ENCODE results near the gene MAN1B1.

Gene MAN1B1

DNA sequence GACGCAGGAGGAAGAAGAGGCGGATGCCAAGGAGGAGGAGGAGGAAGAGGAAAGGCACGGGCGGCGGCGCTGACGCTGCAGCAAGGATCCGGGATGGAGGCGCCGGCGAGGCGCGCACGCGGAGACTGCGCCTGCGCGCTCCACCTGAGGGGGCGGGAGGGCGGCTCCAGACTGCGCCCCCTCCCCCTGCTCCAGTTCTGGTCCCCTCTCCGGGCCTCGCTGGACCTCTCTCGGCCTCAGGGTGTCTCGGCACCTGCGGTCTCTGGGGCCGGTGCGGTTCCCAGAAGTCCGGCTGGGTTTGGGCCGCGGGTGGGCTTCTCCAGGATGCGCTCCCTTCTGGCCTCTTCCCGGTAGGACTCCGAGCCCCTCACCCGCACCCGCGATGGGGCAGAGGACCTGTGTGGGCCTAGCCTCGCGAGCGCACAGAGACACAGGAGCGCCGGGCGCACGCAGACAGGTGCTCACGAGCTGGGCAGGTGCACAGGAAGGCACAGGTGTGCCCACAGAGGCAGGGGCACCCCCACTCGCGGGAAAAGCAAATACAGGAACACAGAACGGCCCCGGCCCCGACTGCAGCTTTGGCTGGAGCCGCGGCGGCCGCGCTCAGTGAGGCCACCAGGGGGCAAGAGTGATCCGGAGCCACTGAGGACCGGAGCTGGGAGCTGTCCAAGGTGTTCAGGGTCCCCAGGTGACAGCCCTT is 40.5 kb upstream of the MAN1B1 start, which contains the start of gene NPDC1:
NPDC1 (minus strand) TSS at position 90 of the 700 bp plus-strand sequence. CDS start 188 bp downstream, outside the sequence.
- DNase-seq (ENCODE audit: low read depth in 1 of 2, low spot score in 1 of 2), result peak in 1 of 2 experiments; percentile 81
- no peak within 1 kb of the TSS for H3K27ac ChIP-seq (replicated peaks)
- TF ChIP-seq POLR2AphosphoS5 (IDR thresholded peaks at IDR 0.05; ENCODE audit: low read depth), result no peak
- TF ChIP-seq, protein P1, sequence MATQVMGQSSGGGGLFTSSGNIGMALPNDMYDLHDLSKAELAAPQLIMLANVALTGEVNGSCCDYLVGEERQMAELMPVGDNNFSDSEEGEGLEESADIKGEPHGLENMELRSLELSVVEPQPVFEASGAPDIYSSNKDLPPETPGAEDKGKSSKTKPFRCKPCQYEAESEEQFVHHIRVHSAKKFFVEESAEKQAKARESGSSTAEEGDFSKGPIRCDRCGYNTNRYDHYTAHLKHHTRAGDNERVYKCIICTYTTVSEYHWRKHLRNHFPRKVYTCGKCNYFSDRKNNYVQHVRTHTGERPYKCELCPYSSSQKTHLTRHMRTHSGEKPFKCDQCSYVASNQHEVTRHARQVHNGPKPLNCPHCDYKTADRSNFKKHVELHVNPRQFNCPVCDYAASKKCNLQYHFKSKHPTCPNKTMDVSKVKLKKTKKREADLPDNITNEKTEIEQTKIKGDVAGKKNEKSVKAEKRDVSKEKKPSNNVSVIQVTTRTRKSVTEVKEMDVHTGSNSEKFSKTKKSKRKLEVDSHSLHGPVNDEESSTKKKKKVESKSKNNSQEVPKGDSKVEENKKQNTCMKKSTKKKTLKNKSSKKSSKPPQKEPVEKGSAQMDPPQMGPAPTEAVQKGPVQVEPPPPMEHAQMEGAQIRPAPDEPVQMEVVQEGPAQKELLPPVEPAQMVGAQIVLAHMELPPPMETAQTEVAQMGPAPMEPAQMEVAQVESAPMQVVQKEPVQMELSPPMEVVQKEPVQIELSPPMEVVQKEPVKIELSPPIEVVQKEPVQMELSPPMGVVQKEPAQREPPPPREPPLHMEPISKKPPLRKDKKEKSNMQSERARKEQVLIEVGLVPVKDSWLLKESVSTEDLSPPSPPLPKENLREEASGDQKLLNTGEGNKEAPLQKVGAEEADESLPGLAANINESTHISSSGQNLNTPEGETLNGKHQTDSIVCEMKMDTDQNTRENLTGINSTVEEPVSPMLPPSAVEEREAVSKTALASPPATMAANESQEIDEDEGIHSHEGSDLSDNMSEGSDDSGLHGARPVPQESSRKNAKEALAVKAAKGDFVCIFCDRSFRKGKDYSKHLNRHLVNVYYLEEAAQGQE (IDR thresholded peaks at IDR 0.05; ENCODE audit: insufficient replicate concordance, low read depth), result peak; percentile 97
- TF ChIP-seq SPI1 (IDR thresholded peaks at IDR 0.05; ENCODE audit: borderline replicate concordance, low read depth), result peak; percentile 36; the same call in 1 of the 2 replicates
- no peak for TF ChIP-seq GABPA (IDR thresholded peaks at IDR 0.05; ENCODE audit: low read depth)
- TF ChIP-seq, protein P2, sequence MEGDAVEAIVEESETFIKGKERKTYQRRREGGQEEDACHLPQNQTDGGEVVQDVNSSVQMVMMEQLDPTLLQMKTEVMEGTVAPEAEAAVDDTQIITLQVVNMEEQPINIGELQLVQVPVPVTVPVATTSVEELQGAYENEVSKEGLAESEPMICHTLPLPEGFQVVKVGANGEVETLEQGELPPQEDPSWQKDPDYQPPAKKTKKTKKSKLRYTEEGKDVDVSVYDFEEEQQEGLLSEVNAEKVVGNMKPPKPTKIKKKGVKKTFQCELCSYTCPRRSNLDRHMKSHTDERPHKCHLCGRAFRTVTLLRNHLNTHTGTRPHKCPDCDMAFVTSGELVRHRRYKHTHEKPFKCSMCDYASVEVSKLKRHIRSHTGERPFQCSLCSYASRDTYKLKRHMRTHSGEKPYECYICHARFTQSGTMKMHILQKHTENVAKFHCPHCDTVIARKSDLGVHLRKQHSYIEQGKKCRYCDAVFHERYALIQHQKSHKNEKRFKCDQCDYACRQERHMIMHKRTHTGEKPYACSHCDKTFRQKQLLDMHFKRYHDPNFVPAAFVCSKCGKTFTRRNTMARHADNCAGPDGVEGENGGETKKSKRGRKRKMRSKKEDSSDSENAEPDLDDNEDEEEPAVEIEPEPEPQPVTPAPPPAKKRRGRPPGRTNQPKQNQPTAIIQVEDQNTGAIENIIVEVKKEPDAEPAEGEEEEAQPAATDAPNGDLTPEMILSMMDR (IDR thresholded peaks at IDR 0.05; ENCODE audit: insufficient read depth, low read length), result peak; percentile 79
- peaks cover 42% of the 10 kb centered on the region for H3K27me3 ChIP-seq (ENCODE audit: insufficient read depth, poor library complexity, severe bottlenecking)
- H3K4me3 ChIP-seq (replicated peaks; ENCODE audit: insufficient read depth, low read length), result no peak within 1 kb of the TSS; the same call in 1 of the 2 replicates

DNA sequence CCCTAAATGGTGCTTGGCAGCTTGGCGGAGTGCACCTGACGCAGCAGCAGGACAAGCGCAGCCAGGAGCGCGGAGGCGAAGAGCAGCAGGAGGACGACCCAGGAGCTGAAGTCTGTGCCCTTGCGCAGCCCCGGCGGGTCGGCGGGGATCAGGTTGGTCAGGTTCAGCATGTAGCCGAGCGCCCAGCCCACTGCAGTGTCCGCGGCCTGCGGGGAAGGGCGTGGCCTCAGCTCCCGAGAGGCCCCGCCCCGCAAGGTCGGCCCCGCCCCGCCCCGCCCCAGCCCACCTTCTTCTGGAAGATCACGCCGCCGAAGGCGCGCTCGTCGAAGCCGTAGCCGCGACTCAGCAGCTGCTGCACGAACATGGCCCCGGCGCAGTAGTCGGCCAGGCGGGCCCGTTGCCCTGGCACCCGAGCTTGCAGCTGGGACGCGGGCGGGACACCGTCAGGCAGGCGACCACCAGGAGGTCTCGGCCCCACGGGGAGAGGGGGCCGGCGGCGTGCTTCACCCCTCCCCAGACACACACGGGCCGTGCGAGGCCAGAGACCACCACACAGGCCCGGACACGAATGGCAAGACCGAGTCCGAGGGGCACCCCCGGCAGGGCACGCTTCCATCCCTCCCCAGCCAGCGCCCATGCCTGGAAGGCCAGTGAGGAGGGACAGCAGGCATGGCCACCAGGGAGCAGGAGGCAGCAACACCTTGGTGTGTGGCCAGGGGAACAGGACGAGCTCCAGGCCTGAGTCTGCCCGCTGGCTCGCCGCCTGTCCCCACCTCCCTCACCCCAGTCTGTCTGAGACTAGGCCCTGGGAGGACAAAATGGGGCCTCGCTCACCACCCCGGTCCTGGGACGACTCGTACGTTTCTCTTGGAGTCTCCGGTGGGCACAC is 37.9 kb upstream of the MAN1B1 start:
- Histone ChIP-seq H3K4me3 (replicated peaks; ENCODE audit: insufficient read depth, low read length) (no peak overlapping the region), H3K27ac (replicated peaks) (no peak overlapping the region), H3K27me3 (ENCODE audit: insufficient read depth, poor library complexity, severe bottlenecking) (peaks cover 56% of the 10 kb centered on the region)
- no peak for DNase-seq (ENCODE audit: low read depth in 1 of 2, low spot score in 1 of 2)
- TF ChIP-seq SPI1 (IDR thresholded peaks at IDR 0.05; ENCODE audit: borderline replicate concordance, low read depth) (no peak), GABPA (IDR thresholded peaks at IDR 0.05; ENCODE audit: low read depth) (no peak), POLR2AphosphoS5 (IDR thresholded peaks at IDR 0.05; ENCODE audit: low read depth) (no peak)
- TF ChIP-seq, protein P2 (IDR thresholded peaks at IDR 0.05; ENCODE audit: insufficient read depth, low read length), result no peak
- TF ChIP-seq, protein P1 (IDR thresholded peaks at IDR 0.05; ENCODE audit: insufficient replicate concordance, low read depth), result no peak

DNA sequence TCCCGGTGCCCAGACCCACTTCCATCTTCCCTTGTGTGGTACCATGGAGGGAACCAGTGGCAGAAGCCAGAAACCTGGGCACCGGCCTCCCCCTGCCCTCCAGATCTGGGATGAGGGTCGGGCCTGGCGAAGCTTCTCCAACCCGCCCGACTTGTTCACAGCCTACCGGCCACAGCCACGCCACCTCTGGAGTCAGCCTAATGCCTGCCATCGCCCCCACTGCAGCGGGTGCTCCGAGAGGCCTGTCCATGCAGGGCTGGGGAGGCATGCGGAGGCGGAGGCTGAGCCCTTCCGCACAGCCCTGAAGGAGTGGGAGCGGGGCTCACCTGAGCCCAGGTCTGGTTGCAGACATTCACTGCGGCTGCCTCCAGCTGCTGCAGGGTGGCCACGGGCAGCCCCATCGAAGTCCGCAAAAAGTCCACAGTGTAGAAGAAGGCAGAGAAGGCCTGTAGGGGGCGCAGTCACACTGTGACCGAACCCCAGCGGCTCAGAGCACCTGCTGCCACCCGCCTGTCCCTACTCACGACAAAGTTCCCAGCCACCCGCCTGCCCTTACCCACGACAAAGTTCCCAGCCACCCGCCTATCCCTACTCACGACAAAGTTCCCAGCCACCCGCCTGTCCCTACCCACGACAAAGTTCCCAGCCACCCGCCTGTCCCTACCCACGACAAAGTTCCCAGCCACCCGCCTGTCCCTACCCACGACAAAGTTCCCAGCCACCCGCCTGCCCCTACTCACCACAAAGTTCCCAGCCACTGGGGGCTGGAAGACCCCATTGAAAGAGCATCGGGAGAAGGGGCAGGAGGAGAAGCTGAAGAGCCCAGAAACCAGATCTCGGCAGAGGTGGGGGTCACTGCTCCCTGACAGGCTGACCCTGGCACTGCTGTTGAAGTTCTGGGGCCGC is 37.0 kb upstream of the MAN1B1 start:
- Histone ChIP-seq H3K27me3 (ENCODE audit: insufficient read depth, poor library complexity, severe bottlenecking) (peaks cover 56% of the 10 kb centered on the region), H3K27ac (replicated peaks) (no peak overlapping the region)

More for the DNA sequence above, 37.0 kb upstream of the MAN1B1 start:
- H3K4me3 ChIP-seq (replicated peaks; ENCODE audit: insufficient read depth, low read length), result no peak overlapping the region
- TF ChIP-seq, protein P1 (IDR thresholded peaks at IDR 0.05; ENCODE audit: insufficient replicate concordance, low read depth), result no peak
- TF ChIP-seq, protein P2 (IDR thresholded peaks at IDR 0.05; ENCODE audit: insufficient read depth, low read length), result peak; percentile 35
- DNase-seq (ENCODE audit: low read depth in 1 of 2, low spot score in 1 of 2), result peak in 1 of 2 experiments; percentile 66
